Left ventricle myocardium inferior (tissue), 1 donor: ENCODE results near the gene UBL7. TPM values are rescaled to one million over a fixed set of nuclear protein-coding genes. Genes with fewer than 3 reads are reported as not detected.

ENCODE experiments used
- DNase-seq: peaks from one replicate; pipeline ENCODE4 v3.0.0-alpha.2; 2020
- H3K27ac ChIP-seq: fragments of 200-600 bp; replicated peaks from 2 replicates; pipeline ENCODE4 v1.8.0; 2021
- H3K27me3 ChIP-seq: fragments of 200-600 bp; 2 replicates; pipeline ENCODE4 v1.8.0; 2021; ENCODE audit warnings: low read depth
- H3K36me3 ChIP-seq: fragments of 200-600 bp; 2 replicates; pipeline ENCODE4 v1.8.0; 2021
- H3K4me1 ChIP-seq: fragments of 200-600 bp; 2 replicates; pipeline ENCODE4 v1.8.0; 2021
- H3K4me3 ChIP-seq: fragments of 200-600 bp; 2 replicates; pipeline ENCODE4 v1.8.0; 2021; ENCODE audit warnings: mild to moderate bottlenecking, moderate library complexity
- H3K9me3 ChIP-seq: fragments of 200-600 bp; replicated peaks from 2 replicates; pipeline ENCODE4 v1.8.0; 2021
- CTCF ChIP-seq: fragments of 200-600 bp; IDR thresholded peaks from 2 replicates; pipeline ENCODE4 v1.8.0; 2021; ENCODE audit warnings: antibody characterized with exemption, mild to moderate bottlenecking, borderline replicate concordance
- intact Hi-C: fragments of 100-400 bp; cut with micrococcal nuclease; formaldehyde crosslinking; loops from one replicate; pipeline ENCODE4 v1.11.0; 2022
- total RNA-seq: library from RNA; stranded (reverse); fragmentation: NEBNext Ultra II Directional; extraction: Animal tissue kit (Norgen Biotek cat#: 25700); gene quantifications from one replicate; pipeline ENCODE4 v1.2.1, GENCODE V29; 2021
- donor health status: DM: no; HTN: yes; CAD: no; lungs with severe emphysema.

The UBL7 gene
- total RNA-seq, 1 donor from 2014 or later, result 52.3 TPM

DNA sequence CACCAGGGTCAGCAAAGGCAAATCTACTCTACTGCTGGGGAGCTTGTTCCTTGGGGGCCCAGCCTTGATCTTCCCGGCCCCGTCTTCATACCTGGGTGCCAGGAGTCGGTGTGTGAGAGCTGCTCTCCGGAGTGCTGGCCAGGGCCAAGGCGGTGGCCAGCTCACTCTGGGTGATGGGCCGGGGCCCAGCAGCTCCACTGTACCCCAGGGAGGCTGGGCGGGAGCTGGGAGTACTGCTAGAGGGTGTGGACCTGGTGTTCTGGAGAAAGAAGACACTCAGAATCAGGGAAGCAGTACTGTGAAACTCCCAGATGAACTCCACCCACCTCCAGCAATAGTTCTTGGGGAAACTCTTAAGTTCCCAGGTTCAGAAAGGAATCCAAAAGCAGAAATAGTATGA is 11.9 kb downstream of the UBL7 start:
- TF ChIP-seq CTCF, result no peak
- Histone ChIP-seq H3K27me3 (no peaks in the 10 kb centered on the region), H3K36me3 (peaks cover 94% of the 10 kb centered on the region), H3K27ac (no peak overlapping the region), H3K4me3 (no peak overlapping the region), H3K9me3 (no peaks in the 10 kb centered on the region), H3K4me1 (peaks cover 13% of the 10 kb centered on the region)
- intact Hi-C loops, result no loop called here
- no peak for DNase-seq

- Histone ChIP-seq H3K36me3 (peaks cover 64% of the 10 kb centered on the region), H3K4me1 (peaks cover 8% of the 10 kb centered on the region), H3K4me3 (no peak overlapping the region), H3K27ac (no peak overlapping the region), H3K9me3 (no peaks in the 10 kb centered on the region), H3K27me3 (no peaks in the 10 kb centered on the region)
- no peak for DNase-seq
- TF ChIP-seq CTCF, result no peak
- intact Hi-C loops, result no loop called here
These were observed 14.9 kb downstream of the UBL7 start for GRCh38 chr15:74445816-74446763.

GRCh38 chr15:74444106-74445062 is 16.6 kb downstream of the UBL7 start:
- intact Hi-C loops, result no loop called here

DNA sequence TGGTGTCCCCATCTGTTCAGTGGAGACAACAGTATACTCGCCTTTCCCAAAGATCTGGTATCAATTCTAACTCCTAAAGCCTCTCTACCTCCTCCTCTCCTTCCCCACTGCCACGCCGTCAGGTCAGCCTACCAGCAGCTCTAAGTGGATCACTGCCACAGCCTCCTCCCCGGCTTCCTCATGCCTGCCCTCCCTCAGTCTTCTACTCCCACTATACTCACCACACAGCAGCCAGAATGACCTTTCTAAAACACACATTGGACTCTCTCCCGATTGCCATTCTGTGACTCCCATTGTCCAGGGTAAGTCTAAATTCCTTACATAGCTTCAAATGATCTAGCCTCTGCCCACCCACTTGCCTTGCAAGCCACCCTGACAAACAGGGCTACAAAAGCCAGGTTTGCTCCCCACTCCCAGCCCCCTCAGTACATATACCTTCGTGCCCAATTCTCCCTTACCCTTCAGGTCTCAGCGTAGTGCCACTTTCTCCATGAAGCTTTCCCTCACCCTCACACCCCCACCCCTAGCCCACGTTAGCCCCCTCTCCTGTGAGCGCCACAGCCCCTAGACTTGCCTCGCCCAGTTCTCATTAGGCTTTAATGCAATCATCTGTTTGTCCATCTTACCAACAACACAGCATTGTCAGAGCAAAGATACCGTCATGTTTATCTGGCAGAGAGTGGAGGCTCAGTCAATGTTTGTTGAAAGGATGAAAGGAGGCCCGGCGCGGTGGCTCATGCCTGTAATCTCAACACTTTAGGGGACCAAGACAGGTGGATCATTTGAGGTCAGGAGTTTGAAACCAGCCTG is 17.7 kb downstream of the UBL7 start:
- intact Hi-C loops, result no loop called here
- Histone ChIP-seq H3K4me3 (no peak overlapping the region), H3K27me3 (no peaks in the 10 kb centered on the region), H3K36me3 (peaks cover 36% of the 10 kb centered on the region), H3K9me3 (no peaks in the 10 kb centered on the region), H3K27ac (no peak overlapping the region), H3K4me1 (peaks cover 8% of the 10 kb centered on the region)
- no peak for DNase-seq
- no peak for TF ChIP-seq CTCF

More at GRCh38 chr15:74444106-74445062, 16.6 kb downstream of the UBL7 start:
- DNase-seq, result no peak
- TF ChIP-seq CTCF, result no peak
- H3K9me3 ChIP-seq, result no peaks in the 10 kb centered on the region
- no peaks in the 10 kb centered on the region for H3K27me3 ChIP-seq
- H3K36me3 ChIP-seq, result peaks cover 47% of the 10 kb centered on the region
- H3K4me1 ChIP-seq, result peaks cover 8% of the 10 kb centered on the region
- no peak overlapping the region for H3K4me3 ChIP-seq
- no peak overlapping the region for H3K27ac ChIP-seq

DNA sequence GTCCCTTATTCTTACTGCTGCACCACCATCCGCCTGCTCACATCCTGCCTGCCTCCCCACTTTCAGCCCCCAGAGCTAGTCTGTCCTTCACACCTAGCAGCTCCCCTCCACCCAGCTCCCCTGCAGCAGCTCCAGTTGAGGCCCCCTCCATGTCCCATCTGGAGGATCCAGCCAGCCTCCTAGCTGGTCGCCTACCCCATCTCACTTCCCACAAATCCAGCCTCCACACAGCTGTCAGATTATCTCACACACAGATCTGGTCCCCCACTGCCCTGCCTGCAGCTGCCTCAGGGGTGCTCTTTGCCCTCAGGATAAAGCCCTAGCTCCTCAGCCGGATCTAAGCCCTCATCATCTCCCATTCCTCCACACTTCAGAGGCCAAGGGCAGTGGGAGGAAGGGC is 18.4 kb downstream of the UBL7 start:
- DNase-seq, result no peak
- H3K4me3 ChIP-seq, result no peak overlapping the region
- no peak overlapping the region for H3K27ac ChIP-seq
- TF ChIP-seq CTCF, result no peak
- intact Hi-C loops, result no loop called here
- H3K36me3 ChIP-seq, result peaks cover 29% of the 10 kb centered on the region
- H3K4me1 ChIP-seq, result peaks cover 8% of the 10 kb centered on the region
- no peaks in the 10 kb centered on the region for H3K27me3 ChIP-seq
- no peaks in the 10 kb centered on the region for H3K9me3 ChIP-seq
